GM21515 (cell line): ENCODE results near the gene BRK1.
"Not testable (repeated sequence)": the region's sequence is repeated elsewhere in the genome, so short reads cannot be mapped to it uniquely, and the experiment has no call there.

Source experiments
- ATAC-seq: cut with Tn5 transposase; IDR thresholded peaks from one replicate; pipeline ENCODE4 v1.9.1; 2021; ENCODE audit not compliant: unreplicated experiment

Gene BRK1

DNA sequence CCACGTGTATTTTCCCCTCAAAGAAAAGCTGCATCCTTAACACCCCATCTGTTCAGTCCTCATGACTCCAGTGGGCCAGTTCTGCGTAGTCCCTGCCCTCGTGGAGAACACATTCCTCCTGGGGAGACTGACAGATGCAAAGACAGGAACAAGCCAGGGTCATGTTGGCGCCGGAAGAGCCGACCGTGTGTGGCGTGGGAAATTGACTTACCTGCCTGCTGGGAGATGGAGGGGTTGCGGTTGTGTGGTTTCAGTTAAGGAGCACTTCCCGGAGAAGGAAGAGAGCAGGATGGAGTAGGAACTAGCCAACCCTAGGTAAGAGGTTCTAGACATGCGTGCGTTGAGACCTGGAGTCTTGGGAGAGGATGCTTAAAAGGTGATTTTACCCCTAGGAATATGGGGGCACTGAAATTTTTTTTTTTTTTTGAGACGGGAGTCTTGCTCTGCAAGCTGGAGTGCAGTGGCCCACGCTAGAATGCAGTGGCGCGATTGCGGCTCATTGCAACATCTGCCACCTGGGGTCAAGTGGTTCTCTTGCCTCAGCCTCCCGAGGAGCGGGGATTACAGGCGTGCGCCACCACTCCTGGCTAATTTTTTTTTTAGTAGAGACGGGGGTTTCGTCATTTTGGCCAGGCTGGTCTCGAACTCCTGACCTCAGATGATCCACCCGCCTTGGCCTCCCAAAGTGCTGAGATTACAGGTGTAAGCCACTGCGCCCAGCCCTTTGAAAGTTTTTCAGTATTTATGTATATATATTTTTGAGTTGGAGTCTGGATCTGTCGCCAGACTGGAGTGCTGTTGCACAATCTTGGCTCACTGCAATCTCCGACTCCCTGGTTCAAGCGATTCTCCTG lies 27.5 kb downstream of the BRK1 start:
- ATAC-seq: no peak

DNA sequence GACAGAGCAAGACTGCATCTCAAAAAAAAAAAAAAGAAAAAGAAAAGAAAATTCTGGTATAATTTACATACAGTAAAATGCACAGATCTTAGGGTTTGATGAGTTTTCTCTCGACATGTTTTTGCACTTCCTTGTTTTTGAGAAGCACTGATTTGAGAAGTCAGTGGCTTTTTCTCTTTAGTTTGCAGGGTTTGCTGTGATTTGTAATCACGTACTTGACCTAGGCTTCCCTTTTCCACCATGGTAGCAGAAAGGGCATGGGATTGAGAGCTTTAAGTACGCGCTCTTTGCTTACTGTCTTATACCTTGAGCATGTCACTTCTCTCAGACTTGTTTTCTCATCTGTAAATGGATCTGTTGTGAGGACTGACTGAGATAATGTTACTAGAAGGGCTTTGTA lies 30.2 kb downstream of the BRK1 start:
- ATAC-seq: no peak

DNA sequence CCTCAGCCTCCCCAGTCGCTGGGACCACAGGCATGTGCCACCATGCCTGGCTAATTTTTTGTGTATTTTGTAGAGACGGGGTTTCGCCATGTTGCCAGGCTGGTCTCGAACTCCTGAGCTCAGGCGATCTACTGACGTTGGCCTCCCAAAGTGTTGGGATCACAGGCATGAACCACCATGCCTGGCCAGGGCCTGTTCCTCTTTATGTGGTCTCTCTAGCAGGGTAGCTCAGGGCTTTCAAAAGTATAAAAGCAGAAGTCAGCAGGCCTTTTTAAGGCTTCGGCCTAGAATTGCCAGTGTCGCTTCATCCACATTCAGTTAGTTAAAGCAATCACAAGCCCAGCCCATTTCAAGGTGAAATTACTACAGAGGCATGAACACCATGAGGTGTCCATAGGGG lies 33.8 kb downstream of the BRK1 start:
- ATAC-seq: no peak

DNA sequence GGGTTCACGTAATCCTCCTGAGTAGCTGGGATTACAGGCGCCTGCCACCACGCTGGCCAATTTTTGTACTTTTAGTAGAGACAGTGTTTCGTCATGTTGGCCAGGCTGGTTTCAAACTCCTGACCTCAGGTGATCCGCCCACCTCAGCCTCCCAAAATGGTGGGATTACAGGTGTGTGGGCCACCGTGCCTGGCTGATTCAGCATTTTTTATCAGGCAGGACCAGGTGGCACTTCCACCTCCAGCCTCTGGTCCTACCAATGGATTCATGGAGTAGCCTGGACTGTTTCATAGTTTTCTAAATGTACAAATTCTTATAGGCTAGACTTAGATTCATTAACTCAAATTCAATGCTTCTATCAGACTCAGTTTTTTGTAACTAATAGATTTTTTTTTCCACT lies 35.5 kb downstream of the BRK1 start:
- ATAC-seq: no peak

DNA sequence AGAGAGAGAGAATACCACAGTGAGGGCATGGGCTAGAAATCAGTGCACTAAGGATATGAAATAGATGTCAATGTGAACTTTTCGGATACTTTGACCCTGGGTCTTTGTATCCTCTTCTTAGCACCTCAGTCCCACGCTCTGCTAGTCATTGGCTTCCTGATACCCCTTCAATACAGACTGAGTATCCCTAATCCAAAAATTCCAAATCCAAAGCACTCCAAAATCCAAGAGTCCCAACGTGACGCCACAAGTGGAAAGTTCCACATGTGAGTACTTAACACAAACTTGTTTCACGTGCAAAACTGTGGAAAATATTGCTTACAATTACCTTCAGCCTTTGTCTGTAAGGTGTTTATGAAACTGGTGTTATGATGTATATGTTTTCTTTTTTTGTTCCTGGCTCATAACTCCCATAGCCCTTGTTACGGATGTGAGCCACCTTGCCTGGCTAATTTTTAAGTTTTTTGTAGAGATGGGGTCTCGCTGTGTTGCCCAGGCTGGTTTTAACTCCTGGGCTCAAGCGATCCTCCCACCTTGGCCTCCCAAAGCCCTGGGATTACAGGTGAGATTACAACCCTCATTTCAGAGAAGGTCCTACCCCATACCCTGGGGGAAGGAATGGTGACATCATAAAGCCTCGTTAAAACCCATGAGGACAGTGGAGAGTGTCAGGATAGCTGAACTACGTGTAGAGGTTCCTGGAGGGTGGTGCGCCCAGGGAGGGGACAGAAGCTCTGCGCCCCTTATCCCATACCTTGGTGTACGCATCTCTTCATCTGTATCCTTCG lies 39.1 kb downstream of the BRK1 start:
- no peak for ATAC-seq

DNA sequence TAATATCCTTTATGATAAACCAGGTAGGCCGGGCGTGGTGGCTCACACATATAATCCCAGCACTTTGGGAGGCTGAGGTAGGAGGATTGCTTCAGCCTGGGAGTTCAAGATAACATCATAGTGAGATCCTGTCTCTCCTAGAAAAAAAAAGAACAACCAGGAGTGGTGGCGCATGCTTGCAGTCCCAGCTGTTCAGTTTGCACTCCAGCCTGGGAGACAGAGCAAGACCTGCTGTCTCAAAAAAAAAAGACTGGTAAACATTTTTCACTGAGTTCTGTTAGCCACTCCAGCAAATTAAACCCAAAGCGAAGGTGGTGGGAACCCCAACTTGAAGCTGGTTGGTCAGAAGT lies 39.6 kb downstream of the BRK1 start:
- no peak for ATAC-seq

DNA sequence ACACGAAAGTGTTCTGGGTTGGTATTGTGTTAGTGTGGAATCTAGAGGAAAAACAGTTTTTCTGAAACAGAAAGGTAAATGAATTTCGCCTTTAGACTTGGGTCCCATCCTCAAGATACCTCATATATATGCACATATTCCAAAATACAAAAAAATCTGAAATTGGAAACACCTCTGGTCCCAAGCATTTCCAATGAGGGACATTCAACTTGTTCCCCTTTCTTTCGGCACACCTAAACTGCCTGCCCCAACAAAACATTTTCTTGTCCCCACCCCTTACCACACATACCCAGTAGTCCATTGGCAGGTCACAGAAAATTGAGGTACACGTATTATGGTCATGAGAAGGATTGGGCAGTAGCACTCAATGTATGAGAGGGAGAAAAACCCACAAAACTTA lies 40.2 kb downstream of the BRK1 start:
- ATAC-seq: no peak

DNA sequence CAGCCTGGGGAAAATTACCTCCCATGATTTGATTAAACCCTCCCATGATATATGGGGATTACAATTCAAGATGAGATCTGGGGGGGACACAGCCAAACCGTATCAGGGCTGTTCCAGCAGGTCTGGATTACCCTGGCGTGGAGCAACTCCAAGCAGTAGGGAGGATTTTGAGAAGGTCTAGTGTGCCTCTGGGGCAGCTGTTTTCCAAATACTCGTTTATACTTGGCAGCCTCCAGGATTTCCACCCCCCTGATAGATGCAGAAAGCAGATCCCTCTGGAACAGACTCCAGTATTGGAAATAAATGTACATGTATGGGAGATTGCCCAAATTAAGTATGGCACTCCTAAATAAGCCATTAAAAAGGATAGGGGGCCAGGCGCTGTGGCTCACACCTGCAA lies 41.6 kb downstream of the BRK1 start:
- no peak for ATAC-seq

DNA sequence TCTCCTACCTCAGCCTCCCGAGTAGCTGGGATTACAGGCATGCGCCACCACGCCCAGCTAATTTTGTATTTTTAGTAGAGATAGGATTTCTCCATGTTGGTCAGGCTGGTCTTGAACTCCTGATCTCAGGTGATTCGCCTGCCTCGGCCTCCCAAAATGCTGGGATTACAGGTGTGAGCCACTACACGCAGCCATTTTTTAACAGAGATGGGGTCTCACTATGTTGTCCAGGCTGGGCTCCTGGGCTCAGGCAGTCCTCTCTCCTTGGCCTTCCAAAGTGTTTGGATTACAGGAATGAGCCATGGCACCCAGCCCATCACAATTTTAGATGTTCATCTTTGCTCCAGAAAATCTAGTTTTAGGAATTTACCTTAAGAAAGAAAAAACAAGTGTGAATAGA lies 43.1 kb downstream of the BRK1 start:
- ATAC-seq: not testable (repeated sequence)

DNA sequence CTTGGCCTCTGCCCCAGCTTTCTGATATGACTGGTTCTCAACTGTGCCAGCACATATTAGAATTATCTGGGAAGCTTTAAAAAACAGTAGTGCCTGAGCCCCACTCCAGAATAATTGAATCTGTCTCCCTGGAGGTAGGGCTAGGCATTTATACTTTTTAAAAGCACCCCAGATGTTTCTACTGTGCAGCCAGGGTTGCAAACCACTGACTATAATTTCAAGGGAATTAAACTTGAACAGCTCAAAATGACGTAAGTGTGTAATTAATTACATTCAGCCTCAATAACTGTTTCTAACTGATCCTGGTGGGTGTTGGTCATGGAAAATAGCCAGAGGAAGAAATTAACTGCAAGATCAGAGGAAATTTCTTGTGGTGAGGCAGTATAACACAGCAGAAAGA lies 44.9 kb downstream of the BRK1 start:
- ATAC-seq: no peak

DNA sequence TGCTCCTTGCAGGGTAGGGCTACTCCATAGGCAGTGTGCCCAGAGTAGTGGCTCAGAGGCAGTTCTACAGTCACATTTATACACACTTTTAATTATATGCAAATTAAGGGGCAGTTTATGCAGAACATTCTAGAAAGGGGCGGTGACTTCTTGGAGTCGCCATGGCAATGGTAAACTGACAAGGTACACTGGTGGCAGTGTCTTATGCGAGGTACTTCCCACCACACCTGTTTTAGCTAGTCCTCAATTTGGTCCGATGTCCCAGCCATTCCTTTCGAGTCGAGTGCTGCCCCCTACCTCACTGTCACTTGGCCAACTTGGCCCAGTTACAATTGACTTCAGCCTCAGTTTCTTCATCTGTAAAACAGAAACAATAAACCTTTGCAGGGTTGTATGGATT lies 45.5 kb downstream of the BRK1 start:
- no peak for ATAC-seq

DNA sequence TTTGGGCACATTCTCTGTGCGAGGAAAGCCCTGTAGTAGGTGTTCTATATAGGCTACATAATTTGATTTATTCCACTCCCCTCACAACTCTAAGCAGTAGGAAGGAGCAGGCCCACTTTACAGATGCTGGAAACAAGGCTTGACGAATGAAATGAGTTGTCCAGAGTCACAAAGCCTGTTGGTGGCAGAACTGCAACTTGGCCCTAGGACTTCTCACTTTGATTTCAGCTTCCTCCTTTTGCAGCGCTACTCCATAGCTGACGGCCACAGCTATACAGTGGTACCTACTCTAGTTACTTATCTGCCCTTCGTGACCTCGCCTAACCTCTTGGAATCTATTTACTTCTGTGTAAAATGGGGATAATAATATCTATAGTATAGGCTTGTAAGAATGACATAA lies 46.7 kb downstream of the BRK1 start:
- no peak for ATAC-seq

DNA sequence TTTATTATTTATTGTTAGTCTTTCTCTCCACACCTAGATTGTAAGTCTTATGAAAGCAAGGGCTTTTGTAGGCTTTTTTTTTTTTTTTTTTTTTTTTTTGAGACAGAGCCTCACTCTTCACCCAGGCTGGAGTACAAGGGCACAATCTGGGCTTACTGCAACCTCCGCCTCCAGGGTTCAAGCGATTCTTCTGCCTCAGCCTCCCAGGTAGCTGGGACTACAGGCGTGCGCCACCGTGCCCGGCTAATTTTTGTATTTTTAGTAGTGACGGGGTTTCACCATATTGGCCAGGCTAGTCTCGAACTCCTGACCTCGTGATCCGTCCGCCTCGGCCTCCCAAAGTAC lies 48.7 kb downstream of the BRK1 start:
- not testable (repeated sequence) for ATAC-seq

DNA sequence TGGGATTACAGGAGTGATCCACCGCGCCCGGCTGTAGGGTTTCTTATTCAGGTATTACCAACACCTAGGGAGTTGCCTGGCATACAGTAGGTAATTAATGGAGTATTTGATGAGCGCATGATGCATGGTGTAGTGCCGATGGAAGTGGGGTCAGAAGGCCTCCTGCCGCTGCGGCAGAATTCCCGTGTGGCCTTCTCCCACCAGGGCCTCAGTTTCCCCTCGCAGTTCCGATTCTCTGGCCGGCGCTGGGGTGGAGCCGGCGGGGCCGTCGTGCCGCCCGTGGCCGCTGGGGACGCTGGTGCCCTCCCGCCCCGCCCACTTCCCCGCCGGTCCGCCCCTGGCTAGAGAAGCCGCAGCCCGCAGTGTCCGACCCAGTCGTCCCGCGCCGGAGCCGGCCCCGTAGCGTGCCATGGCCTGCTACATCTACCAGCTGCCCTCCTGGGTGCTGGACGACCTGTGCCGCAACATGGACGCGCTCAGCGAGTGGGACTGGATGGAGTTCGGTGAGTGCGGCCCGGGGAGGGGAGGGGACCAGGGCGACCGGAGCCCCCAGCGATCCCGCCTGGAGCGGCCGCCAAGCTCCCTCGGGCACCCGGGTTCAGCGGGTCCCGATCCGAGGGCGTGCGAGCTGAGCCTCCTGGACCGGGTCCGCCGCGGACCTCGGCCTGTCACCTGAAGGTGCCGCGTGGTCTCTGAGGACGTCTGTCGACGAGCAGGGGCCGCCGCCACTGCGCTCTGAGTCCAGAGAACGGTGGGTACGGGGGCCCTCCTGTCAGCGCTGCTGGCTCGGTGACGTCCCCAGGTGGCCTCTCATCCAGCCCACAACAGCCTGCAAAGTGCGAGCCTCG lies 49.3 kb downstream of the BRK1 start, which contains the start of gene IRAK2:
Gene IRAK2 (plus strand): TSS at position 374 of the 848 bp plus-strand sequence. CDS start 36 bp downstream, at position 410.
- ATAC-seq: no peak

DNA sequence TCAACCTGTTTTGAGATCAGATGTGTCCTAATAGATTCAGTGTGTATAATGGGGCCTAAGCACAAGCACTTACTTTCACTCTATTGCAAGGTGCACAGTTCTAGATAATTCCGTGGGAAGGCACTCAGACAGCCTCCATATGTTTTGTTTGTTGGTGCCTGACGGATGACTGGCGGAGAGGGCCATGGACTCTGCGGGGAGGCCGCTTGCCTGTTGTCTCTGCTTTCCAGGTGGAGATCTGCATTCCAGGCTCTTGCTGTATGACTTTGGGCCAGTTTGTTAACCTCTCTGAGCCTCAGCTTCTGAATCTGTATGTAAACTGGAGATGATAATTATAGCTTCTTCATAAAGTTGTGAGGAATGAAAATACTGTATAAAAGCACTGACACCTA lies 50.7 kb downstream of the BRK1 start:
- ATAC-seq: no peak

DNA sequence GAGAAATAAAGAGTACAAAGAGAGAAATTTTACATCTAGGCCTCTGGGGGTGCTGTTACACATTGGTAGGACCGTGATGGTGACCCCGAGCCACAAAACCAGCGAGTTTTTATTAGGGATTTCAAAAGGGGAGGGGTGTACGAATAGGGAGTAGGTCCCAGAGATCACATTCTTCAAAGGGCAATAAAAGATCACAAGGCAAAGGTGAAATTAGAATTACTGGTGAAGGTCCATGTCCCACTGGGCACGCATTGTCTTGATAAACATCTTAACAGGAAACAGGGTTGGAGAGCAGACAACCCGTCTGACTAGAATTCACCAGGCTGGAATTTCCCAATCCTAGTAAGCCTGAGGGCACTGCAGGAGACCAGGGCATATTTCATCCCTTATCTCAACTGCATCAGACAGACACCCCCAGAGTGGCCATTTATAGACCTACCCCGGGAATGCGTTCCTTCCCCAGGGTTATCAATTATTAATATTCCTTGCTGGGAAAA lies 53.6 kb downstream of the BRK1 start:
- no peak for ATAC-seq

DNA sequence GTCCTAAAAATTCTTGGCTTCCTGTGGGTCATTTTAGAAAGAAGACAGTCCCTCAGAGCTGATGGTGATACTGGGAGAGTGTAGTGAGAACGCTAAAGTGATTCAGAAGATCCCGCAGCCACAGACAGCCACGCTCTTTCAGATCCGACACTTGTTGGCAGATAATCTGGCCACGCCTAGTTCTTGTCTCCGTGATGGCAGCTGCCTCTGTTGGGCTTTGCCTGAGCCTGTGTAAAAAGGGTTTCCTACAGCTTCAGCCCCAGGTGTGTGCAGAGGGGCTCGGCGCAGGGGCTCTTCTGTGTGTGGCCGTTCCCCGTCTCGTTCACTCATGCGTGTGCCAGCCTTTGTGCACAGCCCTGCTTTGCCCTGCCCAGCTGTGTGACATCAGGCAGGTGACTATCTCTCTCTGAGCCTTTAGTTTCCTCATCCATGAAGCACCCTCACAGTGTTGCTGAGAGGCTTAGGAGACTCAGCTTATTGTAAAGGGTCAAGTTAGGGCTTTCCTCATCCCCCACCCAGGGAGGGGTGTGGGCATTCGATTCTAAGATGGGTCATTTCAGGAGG lies 55.5 kb downstream of the BRK1 start:
- ATAC-seq: no peak

DNA sequence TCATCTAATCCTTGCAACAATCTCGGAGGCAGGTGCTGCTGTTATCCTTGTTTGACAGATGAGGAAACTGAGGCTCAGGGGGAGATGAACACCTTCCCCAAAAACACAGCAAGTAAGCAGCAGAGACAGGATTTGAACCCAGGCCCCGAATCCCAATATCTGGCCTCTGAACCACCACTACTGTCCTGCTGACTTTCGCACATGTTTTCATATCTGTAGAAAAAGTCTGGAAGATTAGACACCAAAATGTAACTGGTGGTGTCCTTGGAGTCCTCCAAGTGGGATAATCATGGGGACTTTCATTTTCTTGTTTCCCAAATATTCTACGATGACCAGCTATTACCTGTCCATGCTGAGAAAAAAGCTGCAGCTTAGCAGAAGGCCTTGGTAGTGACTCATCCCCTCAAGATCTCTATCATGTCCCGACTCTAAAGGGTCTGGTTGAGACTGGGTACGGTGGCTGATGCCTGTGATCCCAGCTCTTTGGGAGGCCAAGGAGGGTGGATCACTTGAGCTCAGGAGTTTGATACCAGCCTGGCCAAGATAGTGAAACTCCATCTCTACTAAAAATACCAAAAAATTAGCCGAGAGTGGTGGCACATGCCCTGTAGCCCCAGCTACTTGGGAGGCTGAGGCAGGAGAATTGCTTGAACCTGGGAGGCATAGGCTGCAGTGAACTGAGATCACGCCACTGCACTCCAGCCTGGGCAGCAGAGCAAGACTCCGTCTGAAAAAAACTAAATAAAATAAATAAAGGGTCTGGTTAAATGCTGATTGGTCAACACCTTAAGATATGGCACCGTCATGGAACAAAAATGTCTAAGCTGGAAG lies 57.8 kb downstream of the BRK1 start:
- ATAC-seq: no peak

DNA sequence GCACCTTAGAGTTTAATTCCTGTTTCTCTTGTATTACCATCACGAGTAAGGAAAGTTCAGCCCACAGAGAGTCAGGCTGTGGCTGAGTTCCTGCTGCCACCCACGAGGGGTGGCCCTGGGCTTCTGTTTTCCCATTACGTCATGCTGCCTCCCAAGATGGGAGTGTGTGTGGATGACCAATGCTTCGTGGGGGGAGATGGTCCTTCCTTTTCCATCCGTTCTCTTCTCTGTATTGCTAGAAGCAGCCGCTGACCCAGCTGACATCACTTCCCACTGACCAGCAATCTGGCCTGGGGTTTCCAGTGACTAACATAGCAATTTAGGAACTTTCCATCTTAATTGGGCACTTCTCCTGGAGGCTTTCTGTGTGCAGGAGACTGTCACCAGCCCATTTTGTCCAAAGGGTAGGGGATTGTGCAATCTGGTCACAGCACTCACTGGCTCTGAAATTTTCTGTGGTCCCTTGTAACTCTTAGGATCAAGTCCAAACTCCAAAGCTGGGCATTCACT lies 58.5 kb downstream of the BRK1 start:
- no peak for ATAC-seq

DNA sequence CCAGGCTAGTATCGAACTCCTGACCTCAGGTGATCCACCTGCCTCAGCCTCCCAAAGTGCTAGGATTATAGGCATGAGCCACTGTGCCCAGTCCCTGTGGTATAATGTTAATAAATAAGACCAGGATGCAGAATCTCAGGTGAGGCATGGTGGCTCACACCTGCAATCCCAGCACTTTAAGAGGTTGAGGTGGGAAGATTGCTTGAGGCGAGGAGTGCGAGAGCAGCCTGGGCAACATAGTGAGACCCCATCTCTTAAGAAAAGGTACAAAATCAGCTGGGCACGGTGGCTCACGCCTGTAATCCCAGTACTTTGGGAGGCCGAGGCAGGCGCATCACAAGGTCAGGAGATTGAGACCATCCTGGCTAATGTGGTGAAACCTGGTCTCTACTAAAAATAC lies 59.9 kb downstream of the BRK1 start:
- not testable (repeated sequence) for ATAC-seq
